ENCODE measurements around the gene PCOLCE2. TPM values are rescaled to one million over a fixed set of nuclear protein-coding genes. Genes with fewer than 3 reads are reported as not detected.

Gene PCOLCE2
- total RNA-seq, 1 experiment from 2014 or later = 14.6 TPM

GRCh38 chr3:142809259-142809658, 79.6 kb downstream of the PCOLCE2 start:
- DNase-seq (ENCODE audit: low read depth, low spot score) = no peak
- no peak for TF ChIP-seq POLR2AphosphoS5 (IDR thresholded peaks at IDR 0.05; ENCODE audit: low read depth, low read length)
- TF ChIP-seq SIN3A (IDR thresholded peaks at IDR 0.05; ENCODE audit: borderline replicate concordance, insufficient read depth, low read depth, low read length) = no peak
- no peak for TF ChIP-seq CTCF (IDR thresholded peaks at IDR 0.05)
- TF ChIP-seq REST (IDR thresholded peaks at IDR 0.05; ENCODE audit: insufficient read depth in 1 of 2, low read depth in 2 of 2, low read length in 1 of 2) = no peak
- no peak for TF ChIP-seq TCF7L2 (IDR thresholded peaks at IDR 0.05; ENCODE audit: low read depth, low read length)
- Histone ChIP-seq H3K4me3 (ENCODE audit: low read depth in 2 of 2, low read length in 2 of 2) (no peak overlapping the region), H3K4me1 (ENCODE audit: control insufficient read depth, insufficient read depth, low read length) (no peaks in the 10 kb centered on the region), H3K9me3 (ENCODE audit: control insufficient read depth, insufficient read depth, low read depth, low read length) (no peaks in the 10 kb centered on the region), H3K27ac (ENCODE audit: low read length) (no peak overlapping the region), H3K36me3 (ENCODE audit: control insufficient read depth, insufficient read depth, low read length) (no peaks in the 10 kb centered on the region), H3K27me3 (ENCODE audit: control insufficient read depth, insufficient read depth, low read length) (no peaks in the 10 kb centered on the region)
- intact Hi-C loops (cut with micrococcal nuclease; ENCODE audit: unreplicated experiment) = no loop called here
- no peak for ATAC-seq
- no TSS peak for BruUV-seq (replicated peaks)
- ChIA-PET POLR2A (no interaction called here), CTCF (interaction anchor here (1.0 kb wide), 1 partner anchor 19 kb away, joined by 3 read pairs; no protein-coding TSS in a partner anchor)
- in situ Hi-C loops (cut with HindIII; ENCODE audit: low pct_unique_long_range_greater_than_20kb, low sequenced_read_pairs) = no loop called here

GRCh38 chr3:142808103-142808917, 80.6 kb downstream of the PCOLCE2 start:
- H3K36me3 ChIP-seq (ENCODE audit: control insufficient read depth, insufficient read depth, low read length) = no peaks in the 10 kb centered on the region
- DNase-seq (ENCODE audit: low read depth, low spot score) (peak; percentile 80), ATAC-seq (peak; percentile 87)
- ChIA-PET POLR2A (interaction anchor here (0.6 kb wide), 1 partner anchor 825 kb away, joined by 9 read pairs; no protein-coding TSS in a partner anchor), CTCF (no interaction called here)
- H3K27ac ChIP-seq (ENCODE audit: low read length) = peak overlapping the region; percentile 8; the same call in 1 of the 2 replicates
- intact Hi-C loops (cut with micrococcal nuclease; ENCODE audit: unreplicated experiment) = no loop called here
- no peaks in the 10 kb centered on the region for H3K27me3 ChIP-seq (ENCODE audit: control insufficient read depth, insufficient read depth, low read length)
- H3K4me3 ChIP-seq (ENCODE audit: low read depth in 2 of 2, low read length in 2 of 2) = no peak overlapping the region
- in situ Hi-C loops (cut with HindIII; ENCODE audit: low pct_unique_long_range_greater_than_20kb, low sequenced_read_pairs) = no loop called here
- no peak for TF ChIP-seq SIN3A (IDR thresholded peaks at IDR 0.05; ENCODE audit: borderline replicate concordance, insufficient read depth, low read depth, low read length)
- no peak for TF ChIP-seq CTCF (IDR thresholded peaks at IDR 0.05)
- TF ChIP-seq POLR2AphosphoS5 (IDR thresholded peaks at IDR 0.05; ENCODE audit: low read depth, low read length) = no peak
- no peak for TF ChIP-seq REST (IDR thresholded peaks at IDR 0.05; ENCODE audit: insufficient read depth in 1 of 2, low read depth in 2 of 2, low read length in 1 of 2)
- no peak for TF ChIP-seq TCF7L2 (IDR thresholded peaks at IDR 0.05; ENCODE audit: low read depth, low read length)
- H3K4me1 ChIP-seq (ENCODE audit: control insufficient read depth, insufficient read depth, low read length) = no peaks in the 10 kb centered on the region
- H3K9me3 ChIP-seq (ENCODE audit: control insufficient read depth, insufficient read depth, low read depth, low read length) = no peaks in the 10 kb centered on the region
- no TSS peak for BruUV-seq (replicated peaks)
